Measurements from ENCODE around the gene TICAM1.

Gene TICAM1

GRCh38 chr19:4768934-4769777 lies 62.4 kb downstream of the TICAM1 start:
- DNase-seq = peak; percentile 93
- H3K27me3 ChIP-seq (ENCODE audit: insufficient read depth, low read length, poor library complexity) = no peaks in the 10 kb centered on the region
- no peaks in the 10 kb centered on the region for H3K4me1 ChIP-seq (ENCODE audit: insufficient read depth, low read length)
- H3K36me3 ChIP-seq (ENCODE audit: insufficient read depth, low read length) = no peaks in the 10 kb centered on the region
- H3K4me3 ChIP-seq (ENCODE audit: low read depth in 1 of 2, low read length in 2 of 2) = no peak overlapping the region
- no peaks in the 10 kb centered on the region for H3K79me2 ChIP-seq (ENCODE audit: insufficient read depth, low read length)
- no peaks in the 10 kb centered on the region for H3K9me3 ChIP-seq (ENCODE audit: insufficient read depth, low read length, severe bottlenecking)
- H3K4me2 ChIP-seq (ENCODE audit: insufficient read depth, low read length) = no peak overlapping the region
- H3K27ac ChIP-seq (ENCODE audit: low read length) = no peak overlapping the region
- peak; percentile 85 for ATAC-seq (ENCODE audit: insufficient read depth, low read depth)
- H2AFZ ChIP-seq (ENCODE audit: low read depth, low read length) = no peak overlapping the region
- H4K20me1 ChIP-seq (ENCODE audit: insufficient read depth, low read length) = peaks cover 16% of the 10 kb centered on the region
- TF ChIP-seq CTCF (IDR thresholded peaks at IDR 0.05; ENCODE audit: borderline replicate concordance, extremely low read depth, low read length, poor library complexity, severe bottlenecking) (no peak), EZH2 (IDR thresholded peaks at IDR 0.05; ENCODE audit: borderline replicate concordance, low read depth, low read length, severe bottlenecking) (no peak)
- H3K9ac ChIP-seq (ENCODE audit: low read depth, low read length) = no peak overlapping the region
